ENCODE data around the gene OR6V1. TPM values are rescaled to one million over a fixed set of nuclear protein-coding genes. Genes with fewer than 3 reads are reported as not detected.

Gene OR6V1
- polyA plus RNA-seq, 1 experiment, result not detected

DNA sequence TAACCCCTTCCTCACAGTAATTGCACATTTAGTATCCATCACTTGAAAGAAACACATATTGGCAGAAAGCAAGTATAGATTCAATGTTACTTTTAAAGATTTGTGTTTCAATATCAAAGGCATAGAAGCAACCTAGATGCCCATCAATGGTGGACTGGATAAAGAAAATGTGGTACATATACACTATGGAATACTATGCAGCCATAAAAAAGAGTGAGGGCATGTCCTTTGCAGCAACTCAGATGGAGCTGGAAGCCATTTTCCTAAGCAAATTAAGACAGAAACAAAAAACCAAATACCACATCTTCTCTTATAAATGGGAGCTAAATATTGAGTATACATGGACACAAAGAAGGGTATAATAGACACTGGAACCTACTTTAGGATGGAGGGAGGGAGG, 3.6 kb downstream of the OR6V1 start:
- ChIA-PET POLR2A (no interaction called here), CTCF (interaction anchor here (1.3 kb wide), 1 partner anchor 10 kb away, joined by 5 read pairs; no protein-coding TSS in a partner anchor)
- DNase-seq (ENCODE audit: low read depth), result no peak
- no peaks in the 10 kb centered on the region; the same call in 1 of the 2 replicates for H3K27me3 ChIP-seq (ENCODE audit: control insufficient read depth, insufficient read depth, low read length)
- no peaks in the 10 kb centered on the region for H3K36me3 ChIP-seq (ENCODE audit: control insufficient read depth, insufficient read depth, low read length)
- TF ChIP-seq CTCF (IDR thresholded peaks at IDR 0.05; ENCODE audit: insufficient read depth, low read depth, low read length), result no peak
- no peak overlapping the region for H3K4me3 ChIP-seq (ENCODE audit: low read depth, low read length)

DNA sequence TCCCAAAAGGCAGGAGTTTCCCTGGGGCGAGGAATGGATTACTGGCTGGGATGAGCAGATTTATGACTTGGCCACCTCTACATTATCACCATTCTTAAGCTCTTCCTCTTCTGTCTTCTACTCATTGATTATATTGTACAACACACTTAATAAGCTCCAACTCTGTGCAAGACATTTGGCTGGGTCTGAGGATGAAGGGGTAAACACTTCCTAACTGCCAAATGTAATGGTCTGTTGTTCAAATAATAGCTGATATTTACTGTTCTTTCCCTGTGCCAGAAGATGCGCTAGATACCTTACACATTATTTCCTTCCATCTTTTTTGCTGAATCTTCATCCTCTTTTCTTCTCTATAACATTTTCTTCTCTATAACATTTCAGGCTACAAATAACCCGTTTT, 11.6 kb downstream of the OR6V1 start:
- TF ChIP-seq CTCF (IDR thresholded peaks at IDR 0.05; ENCODE audit: insufficient read depth, low read depth, low read length), result no peak
- H3K4me3 ChIP-seq (ENCODE audit: low read depth, low read length), result no peak overlapping the region
- ChIA-PET CTCF (interaction anchor here (0.6 kb wide), 1 partner anchor 39 kb away, joined by 3 read pairs; no protein-coding TSS in a partner anchor), POLR2A (no interaction called here)
- no peak for DNase-seq (ENCODE audit: low read depth)
- no peaks in the 10 kb centered on the region; the same call in 1 of the 2 replicates for H3K27me3 ChIP-seq (ENCODE audit: control insufficient read depth, insufficient read depth, low read length)
- H3K36me3 ChIP-seq (ENCODE audit: control insufficient read depth, insufficient read depth, low read length), result no peaks in the 10 kb centered on the region

DNA sequence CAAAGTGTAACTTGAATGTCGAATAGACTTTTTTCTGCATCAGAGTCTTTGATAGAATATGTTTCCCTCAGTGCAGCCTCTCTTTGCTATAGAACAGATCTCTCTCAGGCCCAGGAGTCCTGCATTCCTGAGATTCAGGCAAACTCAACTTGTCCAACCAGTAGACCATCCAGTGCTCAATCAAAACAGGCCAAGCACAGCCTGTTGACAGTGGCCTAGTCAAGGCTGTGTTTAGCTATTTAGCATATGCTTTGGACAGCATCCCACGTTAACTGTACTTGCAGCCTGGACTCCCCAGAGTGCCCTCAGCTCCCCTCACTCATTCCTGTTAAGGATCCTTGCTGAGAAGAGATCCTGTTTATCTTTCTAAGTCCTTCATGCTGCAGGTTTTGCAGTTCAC, 16.3 kb downstream of the OR6V1 start:
- Histone ChIP-seq H3K4me3 (ENCODE audit: low read depth, low read length) (no peak overlapping the region), H3K36me3 (ENCODE audit: control insufficient read depth, insufficient read depth, low read length) (no peaks in the 10 kb centered on the region), H3K27me3 (ENCODE audit: control insufficient read depth, insufficient read depth, low read length) (no peaks in the 10 kb centered on the region)
- TF ChIP-seq CTCF (IDR thresholded peaks at IDR 0.05; ENCODE audit: insufficient read depth, low read depth, low read length), result no peak
- POLR2A ChIA-PET, result no interaction called here
- DNase-seq (ENCODE audit: low read depth), result no peak
- CTCF ChIA-PET, result interaction anchor here (1.1 kb wide), 1 partner anchor 18 kb away, joined by 3 read pairs; no protein-coding TSS in a partner anchor

DNA sequence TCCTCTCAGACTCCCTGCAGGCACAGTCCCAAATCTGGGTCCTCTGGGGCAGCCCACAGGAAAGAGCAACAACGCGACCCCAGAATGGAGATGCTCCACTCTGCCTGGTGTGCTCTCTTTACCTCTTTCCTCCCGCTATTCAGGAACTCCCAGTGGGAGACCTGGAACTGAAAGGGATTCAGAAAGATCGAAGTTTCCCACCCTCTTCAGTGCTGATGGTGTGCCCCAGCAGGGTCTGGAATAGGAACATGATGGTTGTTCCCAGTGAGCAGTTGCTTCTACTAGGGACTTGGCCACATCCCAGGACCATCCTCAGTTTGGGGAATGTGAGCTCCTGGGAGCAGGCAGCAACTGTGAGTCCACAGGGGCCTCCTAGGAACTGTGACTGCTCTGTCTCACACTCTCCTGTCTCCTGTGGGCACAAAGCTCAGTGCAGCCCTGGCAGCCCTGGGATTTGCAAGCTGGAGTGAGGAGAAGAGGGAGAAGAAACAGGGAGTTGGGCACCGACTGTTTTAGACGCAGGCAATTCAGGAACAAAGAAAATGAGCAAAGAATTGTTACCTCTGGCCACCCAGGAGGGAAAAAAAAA, 17.9 kb downstream of the OR6V1 start:
- DNase-seq (ENCODE audit: low read depth), result no peak
- no peak for TF ChIP-seq CTCF (IDR thresholded peaks at IDR 0.05; ENCODE audit: insufficient read depth, low read depth, low read length)
- ChIA-PET POLR2A (no interaction called here), CTCF (interaction anchor here (0.8 to 0.9 kb wide), 2 partner anchors 60 to 145 kb away, joined by 3 to 4 read pairs; no protein-coding TSS in a partner anchor)
- H3K27me3 ChIP-seq (ENCODE audit: control insufficient read depth, insufficient read depth, low read length), result no peaks in the 10 kb centered on the region
- H3K4me3 ChIP-seq (ENCODE audit: low read depth, low read length), result no peak overlapping the region
- H3K36me3 ChIP-seq (ENCODE audit: control insufficient read depth, insufficient read depth, low read length), result no peaks in the 10 kb centered on the region

DNA sequence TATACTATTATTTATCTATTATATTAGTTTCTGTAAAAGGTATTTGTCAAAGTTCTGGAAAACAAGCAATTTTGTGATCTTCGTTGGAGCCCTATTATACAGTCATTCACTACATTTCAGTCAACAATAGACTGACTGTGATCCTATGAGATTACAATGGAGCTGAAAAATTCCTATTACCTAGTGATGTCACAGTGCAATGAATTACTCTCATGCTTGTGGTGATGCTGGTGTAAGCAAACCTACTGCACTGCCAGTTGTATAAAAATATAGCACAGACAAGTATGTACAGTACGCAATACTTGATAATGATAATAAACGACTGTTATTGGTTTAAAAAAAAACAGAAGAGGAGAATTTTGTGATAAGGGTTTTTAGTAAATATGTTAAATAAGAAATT, 21.4 kb downstream of the OR6V1 start:
- DNase-seq (ENCODE audit: low read depth), result no peak

More for the DNA sequence above, 21.4 kb downstream of the OR6V1 start:
- ChIA-PET CTCF (interaction anchor here (1.5 kb wide), 1 partner anchor 64 kb away, joined by 3 read pairs; no protein-coding TSS in a partner anchor), POLR2A (no interaction called here)
- Histone ChIP-seq H3K27me3 (ENCODE audit: control insufficient read depth, insufficient read depth, low read length) (no peaks in the 10 kb centered on the region), H3K4me3 (ENCODE audit: low read depth, low read length) (no peak overlapping the region), H3K36me3 (ENCODE audit: control insufficient read depth, insufficient read depth, low read length) (no peaks in the 10 kb centered on the region)
- TF ChIP-seq CTCF (IDR thresholded peaks at IDR 0.05; ENCODE audit: insufficient read depth, low read depth, low read length), result no peak

Data from BJ (cell line).